DND-41 (cell line): ENCODE data around the gene PALMD.

ENCODE experiments used
- ATAC-seq: fragments of 200-7000 bp; cut with Tn5 transposase; 3 replicates; pipeline ENCODE4 v1.9.1; 2021; ENCODE audit warnings: low read depth; ENCODE audit not compliant: insufficient read depth
- DNase-seq: peaks from one replicate; pipeline ENCODE4 v3.0.0-alpha.2; 2020
- H2AFZ ChIP-seq: 2 replicates; pipeline ENCODE4 v1.6.0; 2012; ENCODE audit warnings: low read depth, low read length
- H3K27ac ChIP-seq: 2 replicates; pipeline ENCODE4 v1.5.1; 2012; ENCODE audit warnings: low read length, inconsistent platforms
- H3K27me3 ChIP-seq: fragments of 200-600 bp; sonication (generic); 2 replicates; pipeline ENCODE4 v1.6.0; 2012; ENCODE audit warnings: low read length, mild to moderate bottlenecking, inconsistent platforms; ENCODE audit not compliant: insufficient read depth, poor library complexity
- H3K36me3 ChIP-seq: 2 replicates; pipeline ENCODE4 v1.5.1; 2012; ENCODE audit warnings: low read length, inconsistent platforms; ENCODE audit not compliant: insufficient read depth
- H3K4me1 ChIP-seq: 2 replicates; pipeline ENCODE4 v1.5.1; 2012; ENCODE audit warnings: mild to moderate bottlenecking, low read length; ENCODE audit not compliant: insufficient read depth
- H3K4me2 ChIP-seq: 2 replicates; pipeline ENCODE4 v1.6.0; 2012; ENCODE audit warnings: mild to moderate bottlenecking, moderate library complexity, low read length, inconsistent platforms; ENCODE audit not compliant: insufficient read depth
- H3K4me3 ChIP-seq, 2 experiments: fragments of 200-600 bp in 1 of 2; shearing (Covaris generic) in 1 of 2; 2 replicates each; pipeline ENCODE4 v1.5.1; 2012 to 2016; ENCODE audit warnings: inconsistent platforms in 2 of 2, low read length in 2 of 2, mild to moderate bottlenecking in 2 of 2, low read depth in 1 of 2, moderate library complexity in 1 of 2
- H3K79me2 ChIP-seq: 2 replicates; pipeline ENCODE4 v1.6.0; 2012; ENCODE audit warnings: low read length, inconsistent platforms; ENCODE audit not compliant: insufficient read depth
- H3K9ac ChIP-seq: 2 replicates; pipeline ENCODE4 v1.6.0; 2012; ENCODE audit warnings: low read depth, mild to moderate bottlenecking, inconsistent platforms, low read length, moderate library complexity
- H3K9me3 ChIP-seq: 2 replicates; pipeline ENCODE4 v1.5.1; 2012; ENCODE audit warnings: low read length, moderate library complexity, mild to moderate bottlenecking, inconsistent platforms; ENCODE audit not compliant: insufficient read depth, severe bottlenecking
- H4K20me1 ChIP-seq: 2 replicates; pipeline ENCODE4 v1.6.0; 2012; ENCODE audit warnings: low read length; ENCODE audit not compliant: insufficient read depth
- EZH2 ChIP-seq: IDR thresholded peaks from 3 replicates; pipeline ENCODE4 v1.6.1; 2012; ENCODE audit warnings: borderline replicate concordance, low read depth, mild to moderate bottlenecking, moderate library complexity, low read length, inconsistent platforms; ENCODE audit not compliant: severe bottlenecking
- TF ChIP-seq, protein P1 (sequence below): IDR thresholded peaks from 2 replicates; pipeline ENCODE4 v1.5.1; 2012; ENCODE audit warnings: borderline replicate concordance, low read length, moderate library complexity, mild to moderate bottlenecking; ENCODE audit not compliant: poor library complexity, severe bottlenecking; ENCODE audit errors: extremely low read depth

The PALMD gene

DNA sequence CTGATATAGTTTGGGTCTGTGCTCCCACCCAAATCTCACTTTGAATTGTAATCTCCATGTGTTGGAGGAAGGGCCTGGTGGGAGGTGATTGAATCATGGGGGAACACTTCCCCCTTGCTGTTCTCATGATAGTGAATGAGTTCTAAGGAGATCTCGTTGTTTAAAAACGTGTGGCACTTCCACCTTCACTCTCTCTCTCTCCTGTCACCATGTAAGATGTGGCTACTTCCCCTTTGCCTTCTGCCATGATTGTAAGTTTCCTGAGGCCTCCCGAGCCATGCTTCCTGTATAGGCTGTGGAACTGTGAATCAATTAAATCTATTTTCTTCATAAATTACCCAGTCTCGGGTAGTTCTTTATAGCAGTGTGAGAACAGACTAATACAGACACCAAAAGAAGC is 80.1 kb downstream of the PALMD start:
- H3K4me2 ChIP-seq = no peak overlapping the region
- H2AFZ ChIP-seq = no peak overlapping the region
- ATAC-seq (no peak), DNase-seq (no peak)
- no peaks in the 10 kb centered on the region for H3K27me3 ChIP-seq
- H3K36me3 ChIP-seq = 0 out of 2 replicates have a peak, but pooled peaks cover 8% of the 10 kb centered on the region
- no peak overlapping the region for H3K27ac ChIP-seq
- no peaks in the 10 kb centered on the region for H3K4me1 ChIP-seq
- no peaks in the 10 kb centered on the region for H3K9me3 ChIP-seq
- TF ChIP-seq, protein P1, sequence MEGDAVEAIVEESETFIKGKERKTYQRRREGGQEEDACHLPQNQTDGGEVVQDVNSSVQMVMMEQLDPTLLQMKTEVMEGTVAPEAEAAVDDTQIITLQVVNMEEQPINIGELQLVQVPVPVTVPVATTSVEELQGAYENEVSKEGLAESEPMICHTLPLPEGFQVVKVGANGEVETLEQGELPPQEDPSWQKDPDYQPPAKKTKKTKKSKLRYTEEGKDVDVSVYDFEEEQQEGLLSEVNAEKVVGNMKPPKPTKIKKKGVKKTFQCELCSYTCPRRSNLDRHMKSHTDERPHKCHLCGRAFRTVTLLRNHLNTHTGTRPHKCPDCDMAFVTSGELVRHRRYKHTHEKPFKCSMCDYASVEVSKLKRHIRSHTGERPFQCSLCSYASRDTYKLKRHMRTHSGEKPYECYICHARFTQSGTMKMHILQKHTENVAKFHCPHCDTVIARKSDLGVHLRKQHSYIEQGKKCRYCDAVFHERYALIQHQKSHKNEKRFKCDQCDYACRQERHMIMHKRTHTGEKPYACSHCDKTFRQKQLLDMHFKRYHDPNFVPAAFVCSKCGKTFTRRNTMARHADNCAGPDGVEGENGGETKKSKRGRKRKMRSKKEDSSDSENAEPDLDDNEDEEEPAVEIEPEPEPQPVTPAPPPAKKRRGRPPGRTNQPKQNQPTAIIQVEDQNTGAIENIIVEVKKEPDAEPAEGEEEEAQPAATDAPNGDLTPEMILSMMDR = no peak
- TF ChIP-seq EZH2 = no peak
- H3K79me2 ChIP-seq = no peaks in the 10 kb centered on the region
- no peak overlapping the region for H3K4me3 ChIP-seq
- H3K9ac ChIP-seq = no peak overlapping the region
- H4K20me1 ChIP-seq = no peaks in the 10 kb centered on the region

DNA sequence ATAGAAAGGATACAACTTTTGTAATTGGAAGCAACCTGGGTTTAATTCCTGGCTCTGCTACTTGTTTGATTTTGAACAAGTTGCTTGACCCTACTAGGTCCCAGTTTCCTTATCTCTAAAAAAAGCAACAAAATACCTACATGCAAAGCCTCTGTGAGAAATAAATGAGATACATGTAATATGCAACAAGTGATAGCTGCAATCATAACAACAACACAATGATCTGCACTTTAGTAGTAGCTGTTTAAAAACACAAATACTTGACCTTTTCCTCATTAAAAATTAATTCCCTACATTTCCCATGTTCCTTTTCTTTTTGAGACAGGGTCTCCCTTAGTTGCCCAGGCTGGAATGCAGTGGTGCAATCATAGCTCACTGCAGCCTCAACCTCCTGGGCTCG is 80.5 kb downstream of the PALMD start:
- H3K27ac ChIP-seq = no peak overlapping the region
- no peak overlapping the region for H3K9ac ChIP-seq
- no peaks in the 10 kb centered on the region for H3K27me3 ChIP-seq
- no peak for TF ChIP-seq EZH2
- no peaks in the 10 kb centered on the region for H3K4me1 ChIP-seq
- DNase-seq (no peak), ATAC-seq (no peak)
- no peak overlapping the region for H3K4me2 ChIP-seq
- H3K4me3 ChIP-seq = no peak overlapping the region
- H2AFZ ChIP-seq = no peak overlapping the region
- H3K9me3 ChIP-seq = no peaks in the 10 kb centered on the region
- H4K20me1 ChIP-seq = no peaks in the 10 kb centered on the region
- no peaks in the 10 kb centered on the region for H3K79me2 ChIP-seq
- H3K36me3 ChIP-seq = 0 out of 2 replicates have a peak, but pooled peaks cover 8% of the 10 kb centered on the region

DNA sequence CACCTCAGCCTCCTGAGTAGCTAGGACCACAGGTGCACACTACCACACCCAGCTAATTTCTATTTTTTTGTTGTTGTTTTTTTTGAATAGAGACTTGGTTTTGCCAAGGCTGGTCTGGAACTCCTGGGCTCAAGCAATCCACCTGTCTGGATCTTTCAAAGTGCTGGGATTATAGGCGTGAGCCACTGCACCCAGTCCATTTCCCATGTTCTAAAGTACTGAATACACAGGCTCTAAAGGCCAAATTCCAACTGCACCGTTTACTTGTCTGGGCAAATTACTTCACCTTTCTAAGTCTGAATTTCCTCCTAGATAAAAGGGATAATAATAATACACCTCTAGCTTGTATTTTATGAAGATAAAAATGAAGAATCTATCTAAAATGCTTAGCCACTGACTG is 80.9 kb downstream of the PALMD start:
- no peak overlapping the region for H3K27ac ChIP-seq
- 0 out of 2 replicates have a peak, but pooled peaks cover 8% of the 10 kb centered on the region for H3K36me3 ChIP-seq
- H3K9me3 ChIP-seq = no peaks in the 10 kb centered on the region
- ATAC-seq = no peak
- H3K27me3 ChIP-seq = no peaks in the 10 kb centered on the region
- H3K4me3 ChIP-seq = no peak overlapping the region
- DNase-seq = no peak
- TF ChIP-seq EZH2 = no peak
- TF ChIP-seq, protein P1 = no peak
- H3K4me2 ChIP-seq = no peak overlapping the region
- H3K4me1 ChIP-seq = no peaks in the 10 kb centered on the region
- no peak overlapping the region for H3K9ac ChIP-seq
- H2AFZ ChIP-seq = no peak overlapping the region
- no peaks in the 10 kb centered on the region for H3K79me2 ChIP-seq
- no peaks in the 10 kb centered on the region for H4K20me1 ChIP-seq

DNA sequence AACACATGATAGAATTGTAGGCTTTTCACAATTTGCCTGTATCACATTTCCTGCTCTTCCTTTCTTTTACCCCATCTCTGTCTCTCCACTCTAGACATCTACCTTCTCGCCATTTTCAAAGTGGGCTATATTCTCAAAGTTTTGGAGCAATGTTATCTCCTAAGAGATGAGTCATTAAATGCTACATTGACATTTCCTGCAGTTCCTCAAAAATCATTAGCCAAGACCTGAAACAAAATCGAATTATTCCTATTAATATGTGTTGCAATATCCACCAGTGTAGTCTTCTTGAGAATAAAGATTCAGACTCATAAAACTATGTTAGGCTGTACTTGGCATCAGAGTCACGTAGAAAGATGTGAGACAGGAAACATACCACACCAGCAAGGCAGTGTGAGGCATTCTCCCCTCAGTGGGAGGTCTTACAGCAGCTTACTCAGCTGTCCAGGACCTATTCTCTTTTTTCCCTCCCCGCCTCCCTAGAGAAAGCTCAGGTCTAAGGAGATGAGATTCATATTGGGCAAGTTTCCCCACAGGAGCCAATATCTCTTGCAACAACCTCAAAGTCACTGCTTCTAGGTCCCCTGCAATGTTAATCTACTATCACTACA is 81.8 kb downstream of the PALMD start:
- 0 out of 2 replicates have a peak, but pooled peaks cover 8% of the 10 kb centered on the region for H3K36me3 ChIP-seq
- H3K9me3 ChIP-seq = no peaks in the 10 kb centered on the region
- H3K4me1 ChIP-seq = no peaks in the 10 kb centered on the region
- H2AFZ ChIP-seq = no peak overlapping the region
- DNase-seq (no peak), ATAC-seq (no peak)
- no peaks in the 10 kb centered on the region for H3K79me2 ChIP-seq
- no peak for TF ChIP-seq EZH2
- TF ChIP-seq, protein P1 = no peak
- H3K27me3 ChIP-seq = no peaks in the 10 kb centered on the region
- H3K4me2 ChIP-seq = no peak overlapping the region
- no peaks in the 10 kb centered on the region for H4K20me1 ChIP-seq
- H3K4me3 ChIP-seq = no peak overlapping the region
- H3K27ac ChIP-seq = no peak overlapping the region
- no peak overlapping the region for H3K9ac ChIP-seq
